ENCODE results near the gene MYMK.

MYMK gene

GRCh38 chr9:133515615-133516255 lies 9.0 kb downstream of the MYMK start:
- no peak for ATAC-seq
- no peak for TF ChIP-seq ESRRG (CRISPR knock-in tag; IDR thresholded peaks at IDR 0.05)
- no peak for TF ChIP-seq RARB (CRISPR knock-in tag; IDR thresholded peaks at IDR 0.05)
- TF ChIP-seq POU6F1 (CRISPR knock-in tag; IDR thresholded peaks at IDR 0.05; ENCODE audit: borderline replicate concordance, low read depth), result no peak
- TF ChIP-seq, protein P1, sequence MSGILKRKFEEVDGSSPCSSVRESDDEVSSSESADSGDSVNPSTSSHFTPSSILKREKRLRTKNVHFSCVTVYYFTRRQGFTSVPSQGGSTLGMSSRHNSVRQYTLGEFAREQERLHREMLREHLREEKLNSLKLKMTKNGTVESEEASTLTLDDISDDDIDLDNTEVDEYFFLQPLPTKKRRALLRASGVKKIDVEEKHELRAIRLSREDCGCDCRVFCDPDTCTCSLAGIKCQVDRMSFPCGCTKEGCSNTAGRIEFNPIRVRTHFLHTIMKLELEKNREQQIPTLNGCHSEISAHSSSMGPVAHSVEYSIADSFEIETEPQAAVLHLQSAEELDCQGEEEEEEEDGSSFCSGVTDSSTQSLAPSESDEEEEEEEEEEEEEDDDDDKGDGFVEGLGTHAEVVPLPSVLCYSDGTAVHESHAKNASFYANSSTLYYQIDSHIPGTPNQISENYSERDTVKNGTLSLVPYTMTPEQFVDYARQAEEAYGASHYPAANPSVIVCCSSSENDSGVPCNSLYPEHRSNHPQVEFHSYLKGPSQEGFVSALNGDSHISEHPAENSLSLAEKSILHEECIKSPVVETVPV (CRISPR knock-in tag; IDR thresholded peaks at IDR 0.05), result no peak
- TF ChIP-seq SNAI2 (CRISPR knock-in tag; IDR thresholded peaks at IDR 0.05), result no peak
- no peak for TF ChIP-seq OSR1 (CRISPR knock-in tag; IDR thresholded peaks at IDR 0.05)
- TF ChIP-seq ZNF8 (CRISPR knock-in tag; IDR thresholded peaks at IDR 0.05), result no peak
- TF ChIP-seq BACH2 (CRISPR knock-in tag; IDR thresholded peaks at IDR 0.05; ENCODE audit: borderline replicate concordance), result no peak
- TF ChIP-seq ZFP3 (CRISPR knock-in tag; IDR thresholded peaks at IDR 0.05), result no peak
- no peak for TF ChIP-seq TCF4 (CRISPR knock-in tag; IDR thresholded peaks at IDR 0.05; ENCODE audit: borderline replicate concordance)
- TF ChIP-seq CREB5 (CRISPR knock-in tag; IDR thresholded peaks at IDR 0.05; ENCODE audit: low read depth), result no peak
- no peak for TF ChIP-seq ZNF565 (CRISPR knock-in tag; conservative IDR thresholded peaks at IDR 0.05; ENCODE audit: low read depth)

GRCh38 chr9:133515240-133515610 lies 9.5 kb downstream of the MYMK start:
- no peak for ATAC-seq
- no peak for TF ChIP-seq PATZ1 (CRISPR knock-in tag; IDR thresholded peaks at IDR 0.05; ENCODE audit: borderline replicate concordance)
- TF ChIP-seq GLIS3 (CRISPR knock-in tag; IDR thresholded peaks at IDR 0.05), result no peak
- no peak for TF ChIP-seq POU6F1 (CRISPR knock-in tag; IDR thresholded peaks at IDR 0.05; ENCODE audit: borderline replicate concordance, low read depth)
- TF ChIP-seq ZFP30 (CRISPR knock-in tag; IDR thresholded peaks at IDR 0.05), result no peak
- TF ChIP-seq ZNF8 (CRISPR knock-in tag; IDR thresholded peaks at IDR 0.05), result no peak
- TF ChIP-seq ZFP3 (CRISPR knock-in tag; IDR thresholded peaks at IDR 0.05), result no peak
- TF ChIP-seq ZNF565 (CRISPR knock-in tag; conservative IDR thresholded peaks at IDR 0.05; ENCODE audit: low read depth), result no peak

DNA sequence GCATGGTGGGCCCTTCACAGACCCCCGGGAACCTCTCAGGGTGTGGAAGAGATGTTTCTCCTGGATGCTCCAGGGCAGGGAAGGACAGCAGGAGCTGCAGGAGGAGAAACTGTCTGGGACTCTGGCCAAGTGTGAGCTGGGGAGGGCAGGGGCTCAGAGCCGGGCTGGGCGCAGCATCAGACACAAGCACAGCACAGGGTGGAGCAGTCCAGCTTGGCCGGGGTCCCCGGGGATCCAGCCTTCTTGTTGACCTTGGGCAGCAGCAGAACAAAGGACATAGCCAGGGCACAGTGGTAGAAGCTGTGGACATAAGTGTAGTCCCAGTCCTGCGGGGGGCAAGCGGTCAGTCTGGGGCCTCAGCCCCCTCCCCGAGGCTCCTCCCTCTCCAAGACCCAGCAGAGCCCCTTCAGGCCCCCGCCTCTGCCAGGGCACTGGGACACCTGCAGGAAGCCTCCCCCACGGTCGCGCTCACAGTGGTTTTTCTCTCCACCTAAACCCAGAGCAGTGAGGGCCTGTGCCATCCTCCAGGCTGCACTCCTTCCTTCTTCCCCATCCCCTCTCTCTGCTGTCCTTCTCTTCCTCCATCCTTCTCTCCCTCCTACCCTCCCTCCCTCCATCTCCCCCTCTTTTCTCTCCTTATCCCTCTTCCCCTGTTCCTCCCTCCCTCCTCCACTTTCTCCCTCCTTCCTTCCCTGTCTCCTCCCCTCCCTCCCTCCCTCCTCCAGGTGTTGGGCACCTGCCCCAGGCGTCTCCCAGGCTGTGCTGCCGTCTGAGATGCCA lies 10.1 kb downstream of the MYMK start:
- ATAC-seq, result peak; percentile 61
- TF ChIP-seq TSHZ2 (CRISPR knock-in tag; IDR thresholded peaks at IDR 0.05), result no peak
- TF ChIP-seq, protein P1 (CRISPR knock-in tag; IDR thresholded peaks at IDR 0.05), result no peak

All from SK-N-SH treated with all-trans-retinoic acid at 6 μM for 48 hours (cell line).